ENCODE measurements around the gene AIPL1. TPM values are rescaled to one million over a fixed set of nuclear protein-coding genes. Genes with fewer than 3 reads are reported as not detected.

The AIPL1 gene
- total and polyA plus RNA-seq, 2 of the 13 experiments (the other 11 are each of a cell fraction or from before 2014, with no cell fraction given) = not detected

- TF ChIP-seq ZNF510 (CRISPR knock-in tag; IDR thresholded peaks at IDR 0.05; ENCODE audit: low read depth) = no peak
These were observed 21.4 kb upstream of the AIPL1 start (continued) for GRCh38 chr17:6456321-6456720.

GRCh38 chr17:6455321-6455705 is 20.4 kb upstream of the AIPL1 start:
- in situ Hi-C loops (cut with HindIII; ENCODE audit: extremely low pct_ligation_motif_present, low pct_unique_long_range_greater_than_20kb) = loop anchor here (5.0 kb wide), 1 partner anchor 52 kb away; no protein-coding TSS in a partner anchor
- H3K36me3 ChIP-seq (replicated peaks in 1 of 2; ENCODE audit: control insufficient read depth in 1 of 2, insufficient read depth in 2 of 2, low read length in 2 of 2) = no peaks in the 10 kb centered on the region
- H3K9me3 ChIP-seq (ENCODE audit: low read length) = no peaks in the 10 kb centered on the region
- ChIA-PET POLR2A (no interaction called here), CTCF (ENCODE audit: low intra/inter-chr PET ratio, low total read pairs) (no interaction called here)
- H3K27me3 ChIP-seq (ENCODE audit: control insufficient read depth in 1 of 2, insufficient read depth in 2 of 2, low read length in 2 of 2) = peaks cover 0 to 3% of the 10 kb centered on the region in 2 experiments; a peak in 3 of 5 replicates
- H3K4me1 ChIP-seq (ENCODE audit: insufficient read depth, low read length) = peaks cover 35% of the 10 kb centered on the region
- no peak for FAIRE-seq
- WGBS (ENCODE audit: low lambda C conversion rate) = 76% methylated on average over 29 of the region's 35 CpGs
- no peak overlapping the region for H3K9ac ChIP-seq (ENCODE audit: insufficient read depth, low read depth, low read length)
- H3K79me2 ChIP-seq (ENCODE audit: insufficient read depth, low read length) = no peaks in the 10 kb centered on the region
- H3K4me2 ChIP-seq (ENCODE audit: low read depth, low read length) = no peak overlapping the region
- no peak for DNase-seq (ENCODE audit: low spot score)
- no peak overlapping the region for H3K27ac ChIP-seq (ENCODE audit: extremely low read length, insufficient read depth, low read length)
- no peak overlapping the region for H2AFZ ChIP-seq (ENCODE audit: low read length)
- no peaks in the 10 kb centered on the region for H4K20me1 ChIP-seq (ENCODE audit: insufficient read depth, low read length)
- intact Hi-C loops (cut with micrococcal nuclease; ENCODE audit: unreplicated experiment) = no loop called here
- no peak for ATAC-seq
- no TSS peak for BruUV-seq (replicated peaks)
- no peak overlapping the region for H3K4me3 ChIP-seq (replicated peaks in 1 of 3; ENCODE audit: insufficient read depth in 1 of 3, low read depth in 2 of 3, low read length in 3 of 3)
- no peak for TF ChIP-seq LRRFIP1 (CRISPR knock-in tag; conservative IDR thresholded peaks at IDR 0.05)
- TF ChIP-seq SNAPC5 (CRISPR knock-in tag; IDR thresholded peaks at IDR 0.05; ENCODE audit: borderline replicate concordance) = no peak
- no peak for TF ChIP-seq GLMP (CRISPR knock-in tag; IDR thresholded peaks at IDR 0.05; ENCODE audit: borderline replicate concordance)
- TF ChIP-seq TEF (CRISPR knock-in tag; IDR thresholded peaks at IDR 0.05) = no peak
- no peak for TF ChIP-seq ZNF143 (CRISPR knock-in tag; IDR thresholded peaks at IDR 0.05)
- TF ChIP-seq ZNF512 (CRISPR knock-in tag; IDR thresholded peaks at IDR 0.05) = no peak
- TF ChIP-seq RNF219 (CRISPR knock-in tag; IDR thresholded peaks at IDR 0.05) = no peak
- no peak for TF ChIP-seq ARID5B (CRISPR knock-in tag; IDR thresholded peaks at IDR 0.05)
